Measurements from ENCODE around the gene PPM1A. TPM values are rescaled to one million over a fixed set of nuclear protein-coding genes. Genes with fewer than 3 reads are reported as not detected.
A peak's percentile ranks its signal among the peaks of the same experiment; 100 is the strongest.

Gene PPM1A
- 10 to 100 TPM; 73.2 to 76.0 TPM for total RNA-seq
- long read RNA-seq, full-length matches to known transcripts = 11 of 18 reads
- long read RNA-seq, partial matches to known transcripts = 2 of 18 reads
- long read RNA-seq, other reads (novel, unspliced or antisense) = 5 of 18 reads

GRCh38 chr14:60248697-60249318 lies at the start of gene PPM1A:
TSS of gene PPM1A (plus strand) at chr14:60249221. CDS start at chr14:60282704, 33,483 bp downstream.
- DNase-seq (peak; percentile 97), ATAC-seq (peak; percentile 93 to 94)
- intact Hi-C loops (cut with DNase I) = loop anchor here in 1 of 2 donors (5.0 kb wide), 1 partner anchor 157 kb away; the partner anchor contains the start of gene PCNX4

DNA sequence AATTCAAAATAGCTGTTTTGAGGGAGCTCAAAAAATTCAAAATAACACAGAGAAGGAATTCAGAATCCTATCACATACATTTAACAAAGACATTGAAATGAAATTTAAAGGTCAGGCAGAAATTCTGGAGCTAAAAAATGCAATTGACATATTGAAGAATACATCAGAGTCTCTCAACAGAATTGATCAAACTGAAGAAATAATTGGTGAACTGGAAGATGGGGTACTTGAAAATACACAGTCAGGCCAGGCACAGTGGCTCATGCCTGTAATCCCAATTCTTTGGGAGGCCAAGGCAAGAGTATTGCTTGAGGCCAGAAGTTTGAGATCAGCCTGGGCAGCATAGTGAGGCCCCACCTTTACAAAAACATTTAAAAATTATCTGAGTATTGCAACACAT lies 49.7 kb upstream of the PPM1A start:
- ATAC-seq (no peak), DNase-seq (no peak)
- intact Hi-C loops (cut with DNase I) = loop anchor here (5.0 to 10.0 kb wide), 3 partner anchors 125 to 368 kb away; no protein-coding TSS in a partner anchor

- intact Hi-C loops (cut with DNase I) = no loop called here
- no peak for ATAC-seq
Measured at GRCh38 chr14:60204104-60204842, 44.7 kb upstream of the PPM1A start.

DNA sequence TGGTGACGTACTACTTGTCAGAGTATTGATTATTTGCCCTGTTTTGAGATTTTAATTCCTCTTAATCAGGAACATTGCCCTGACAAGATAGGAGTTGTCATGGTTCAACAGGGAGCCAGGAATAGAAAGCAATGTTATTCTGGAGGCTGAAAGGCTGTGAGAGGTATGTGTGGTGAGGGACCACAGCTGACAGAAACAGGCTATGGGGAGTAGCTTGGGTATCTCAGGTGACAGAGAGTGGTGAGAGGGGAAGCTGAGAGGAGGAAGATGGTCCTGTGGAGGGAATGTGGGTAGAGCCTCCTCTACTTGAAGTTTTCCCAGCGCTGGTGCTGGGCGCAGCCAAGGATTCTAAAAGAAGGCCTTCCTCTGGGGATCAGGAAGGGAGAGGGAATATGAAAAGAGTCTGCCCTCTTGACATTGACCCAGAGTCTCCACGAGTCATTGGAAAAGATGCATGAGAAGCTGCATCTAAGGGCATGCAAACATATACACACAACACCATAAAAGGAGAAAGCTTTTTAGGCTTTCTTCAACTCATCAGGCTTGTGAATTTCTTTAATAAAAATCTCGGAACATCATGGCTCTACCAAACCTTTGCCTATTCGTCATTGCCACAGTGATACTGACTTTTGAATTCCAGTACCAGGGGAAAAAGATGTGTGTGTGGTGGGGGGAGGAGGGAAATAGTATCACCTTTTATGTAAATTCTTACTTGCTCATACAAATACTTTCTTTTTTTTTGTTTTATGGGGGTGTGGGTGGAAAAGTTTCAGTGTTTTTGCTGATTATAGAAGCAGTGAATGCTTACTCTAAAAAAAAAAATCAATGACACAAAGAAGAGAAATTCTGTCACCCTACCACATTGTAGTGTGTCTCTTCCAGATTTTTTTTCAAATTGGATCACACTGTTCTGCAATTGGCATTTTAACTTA lies 43.9 kb upstream of the PPM1A start:
- ATAC-seq (no peak), DNase-seq (no peak)
- intact Hi-C loops (cut with DNase I) = no loop called here

More at GRCh38 chr14:60204104-60204842, 44.7 kb upstream of the PPM1A start:
- no peak for DNase-seq

DNA sequence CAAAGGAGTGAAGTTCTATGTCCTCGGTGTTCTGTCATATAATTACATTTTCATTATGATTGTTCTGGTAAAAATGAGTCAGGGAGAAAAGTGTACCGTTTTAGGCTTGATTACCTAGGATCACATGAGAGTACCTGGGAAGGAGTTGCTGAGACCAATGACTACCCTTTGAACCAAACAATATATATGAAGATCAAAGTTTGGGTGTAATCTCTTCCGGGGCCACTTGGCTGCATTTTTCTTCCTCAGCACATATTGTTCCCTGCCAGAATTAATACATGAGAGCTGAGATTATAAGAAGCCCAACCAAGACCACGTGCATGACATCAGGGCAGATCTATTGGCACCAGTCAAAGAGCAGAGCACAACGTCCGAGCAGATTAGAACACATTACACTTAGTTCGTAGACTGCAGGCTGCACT lies 42.8 kb upstream of the PPM1A start:
- DNase-seq = no peak
- ATAC-seq = no peak
- intact Hi-C loops (cut with DNase I) = no loop called here

GRCh38 chr14:60206837-60207533 lies 42.0 kb upstream of the PPM1A start:
- intact Hi-C loops (cut with DNase I) = no loop called here
- ATAC-seq (no peak), DNase-seq (no peak)

GRCh38 chr14:60210703-60211102 lies 38.3 kb upstream of the PPM1A start:
- DNase-seq = no peak
- ATAC-seq = no peak
- intact Hi-C loops (cut with DNase I) = no loop called here

- intact Hi-C loops (cut with DNase I) = no loop called here
- DNase-seq (no peak), ATAC-seq (no peak)
Measured at GRCh38 chr14:60211153-60211552, 37.9 kb upstream of the PPM1A start.

DNA sequence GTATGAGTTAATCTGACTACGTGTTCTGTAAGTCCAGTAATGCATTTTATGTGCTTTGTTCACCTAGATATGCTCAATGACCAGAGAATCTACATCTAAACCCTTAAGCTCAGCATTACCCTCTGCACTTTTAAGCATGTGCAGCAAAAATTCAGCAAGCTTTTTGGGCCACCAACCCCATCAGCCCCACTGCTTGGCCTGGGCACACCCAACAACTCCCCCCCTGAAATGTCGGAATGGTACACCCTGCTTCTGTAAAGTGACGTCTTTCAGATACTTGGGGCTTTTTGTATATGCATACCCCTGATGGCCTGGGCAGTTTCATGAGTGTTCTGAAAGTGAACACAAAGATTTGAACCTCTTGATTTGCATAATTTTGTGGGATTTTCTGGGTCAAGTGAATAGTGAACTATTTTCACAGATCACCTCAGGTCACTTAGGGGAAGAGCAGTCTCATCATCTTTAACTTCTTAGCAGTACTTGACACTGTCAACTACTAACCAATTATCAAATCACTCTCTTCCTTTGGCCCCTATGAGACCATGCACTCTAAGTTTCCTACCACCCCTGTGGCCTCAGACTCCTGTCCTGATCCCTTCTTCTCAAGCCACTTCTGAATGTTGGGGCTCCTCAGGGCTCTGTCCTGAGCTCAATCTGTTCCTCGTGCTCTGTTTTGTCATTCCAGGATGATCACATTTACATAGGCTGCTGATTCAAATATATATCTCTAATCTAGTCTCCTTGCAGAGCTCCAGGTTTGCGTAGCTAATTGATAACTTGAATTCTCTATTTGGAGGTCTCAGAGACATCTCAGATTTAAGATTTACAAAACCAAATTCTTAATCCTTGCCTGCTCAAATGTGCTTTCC lies 36.3 kb upstream of the PPM1A start:
- no peak for DNase-seq
- intact Hi-C loops (cut with DNase I) = no loop called here
- ATAC-seq = no peak

- intact Hi-C loops (cut with DNase I) = no loop called here
- no peak for DNase-seq
- no peak for ATAC-seq
Measured at GRCh38 chr14:60214003-60214402, 35.0 kb upstream of the PPM1A start.

- intact Hi-C loops (cut with DNase I) = no loop called here
- no peak for DNase-seq
Measured at GRCh38 chr14:60214415-60215126, 34.5 kb upstream of the PPM1A start.

DNA sequence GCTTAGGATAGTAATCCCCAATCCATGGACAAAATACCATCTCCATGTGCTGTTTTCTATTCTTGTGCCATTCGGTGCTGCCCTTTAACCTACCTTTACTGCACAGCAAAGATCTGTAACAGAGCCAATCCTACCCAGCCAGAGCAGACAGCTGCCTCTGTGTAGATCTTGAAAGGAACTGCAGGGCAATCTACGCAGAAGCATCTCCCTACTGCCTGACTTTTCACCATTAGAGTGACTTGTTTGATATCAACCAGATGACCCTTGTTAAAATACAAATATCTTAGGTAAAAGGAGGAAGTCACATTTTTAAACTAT lies 33.9 kb upstream of the PPM1A start:
- no peak for DNase-seq
- peak in 1 of 2 donors; percentile 60 for ATAC-seq
- intact Hi-C loops (cut with DNase I) = no loop called here

More at GRCh38 chr14:60214415-60215126, 34.5 kb upstream of the PPM1A start:
- no peak for ATAC-seq

DNA sequence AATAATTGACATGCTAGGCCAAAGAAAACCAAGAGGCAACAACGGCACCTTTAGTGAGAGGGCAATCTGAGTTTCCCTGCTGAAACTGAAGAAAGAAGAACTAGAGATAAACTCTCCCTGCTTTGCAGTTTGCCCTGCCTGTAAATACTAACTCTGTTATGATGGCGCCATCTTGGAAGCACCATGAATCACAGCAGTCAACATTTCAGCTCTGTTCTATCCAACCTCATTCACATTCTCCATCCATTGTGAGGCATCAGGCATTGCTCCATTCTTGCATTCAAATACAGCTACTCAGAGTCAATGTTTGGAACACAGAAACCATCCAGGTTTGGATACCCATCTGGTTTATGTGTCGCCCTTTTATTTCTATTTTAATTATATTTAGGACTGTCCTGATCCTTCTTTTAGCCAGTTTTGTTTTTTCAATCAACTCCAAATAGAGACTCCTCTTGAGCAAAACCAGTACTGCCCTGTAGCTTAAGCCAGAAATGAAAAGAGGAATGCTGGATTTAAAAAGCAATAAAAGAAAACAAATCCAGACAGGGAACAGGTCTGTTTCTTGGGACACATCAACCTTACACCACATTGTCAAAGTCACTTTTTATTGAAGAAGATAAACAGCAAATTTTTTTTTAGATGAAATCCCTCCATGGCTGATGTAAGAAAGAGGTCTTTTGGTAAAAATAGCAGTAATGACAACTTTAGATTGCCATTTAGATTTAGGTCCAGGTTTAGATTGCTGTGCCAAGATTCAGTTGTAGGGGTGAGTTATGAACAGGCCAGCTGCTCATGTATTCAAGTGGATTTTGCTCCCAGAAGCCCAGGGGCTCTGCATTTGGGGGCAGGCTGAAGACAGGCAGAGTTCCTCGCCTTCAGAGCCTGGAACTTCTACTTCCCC lies 33.3 kb upstream of the PPM1A start:
- intact Hi-C loops (cut with DNase I) = no loop called here
- no peak for DNase-seq
- no peak for ATAC-seq

- DNase-seq (no peak), ATAC-seq (no peak)
- intact Hi-C loops (cut with DNase I) = no loop called here
Measured at GRCh38 chr14:60217713-60218112, 31.3 kb upstream of the PPM1A start.

DNA sequence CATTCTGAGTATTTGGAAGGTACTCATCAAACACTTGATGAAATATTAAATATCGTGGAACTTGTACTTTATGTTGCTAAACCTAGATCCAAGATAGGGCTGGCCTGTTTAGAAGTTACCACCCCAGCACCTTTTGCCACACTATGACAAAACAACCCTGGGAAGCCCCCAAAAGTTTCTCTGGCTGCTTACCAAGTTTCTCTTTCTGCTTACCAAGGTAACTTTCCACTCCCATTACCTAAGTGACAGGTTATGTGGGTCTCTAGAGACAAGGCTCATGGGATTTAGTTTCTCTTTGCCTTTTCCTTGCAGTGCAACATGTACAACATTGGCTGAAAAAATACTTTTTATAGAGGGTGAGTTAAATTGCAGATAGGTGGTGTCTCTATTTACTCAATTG lies 28.9 kb upstream of the PPM1A start:
- intact Hi-C loops (cut with DNase I) = no loop called here
- no peak for DNase-seq
- no peak for ATAC-seq

GRCh38 chr14:60220917-60221316 lies 28.1 kb upstream of the PPM1A start:
- intact Hi-C loops (cut with DNase I) = no loop called here
- DNase-seq (no peak), ATAC-seq (no peak)

Measured in left cardiac atrium (tissue), 4 donors.